Measurements from ENCODE around the gene MLANA.

- TF ChIP-seq YY1 (IDR thresholded peaks at IDR 0.05; ENCODE audit: insufficient read depth, insufficient read length): no peak
- no peak for TF ChIP-seq ZNF274 (IDR thresholded peaks at IDR 0.05; ENCODE audit: low read depth, low read length)
- no peak for TF ChIP-seq SUZ12 (IDR thresholded peaks at IDR 0.05; ENCODE audit: extremely low read depth, insufficient read depth, insufficient read length)
These were observed 18.2 kb downstream of the MLANA start for GRCh38 chr9:5908918-5909317.

All from NT2/D1 (cell line).